OCI-LY7 (cell line): ENCODE results near the gene OR6K6.

Experiments used
- EZH2phosphoT487 ChIP-seq: fragments of 200-600 bp; sonication (generic); IDR thresholded peaks from 2 replicates; pipeline ENCODE4 v1.6.1; 2018; ENCODE audit warnings: low read depth, borderline replicate concordance, mild to moderate bottlenecking, mixed run types, antibody characterized with exemption, low read length, moderate library complexity, mixed read lengths
- TF ChIP-seq, protein P1 (sequence below): fragments of 200-600 bp; sonication (generic); conservative IDR thresholded peaks from 2 replicates; pipeline ENCODE4 v1.5.1; 2014; ENCODE audit warnings: mild to moderate bottlenecking, antibody characterized with exemption, low read length, moderate library complexity, mixed read lengths

DNA sequence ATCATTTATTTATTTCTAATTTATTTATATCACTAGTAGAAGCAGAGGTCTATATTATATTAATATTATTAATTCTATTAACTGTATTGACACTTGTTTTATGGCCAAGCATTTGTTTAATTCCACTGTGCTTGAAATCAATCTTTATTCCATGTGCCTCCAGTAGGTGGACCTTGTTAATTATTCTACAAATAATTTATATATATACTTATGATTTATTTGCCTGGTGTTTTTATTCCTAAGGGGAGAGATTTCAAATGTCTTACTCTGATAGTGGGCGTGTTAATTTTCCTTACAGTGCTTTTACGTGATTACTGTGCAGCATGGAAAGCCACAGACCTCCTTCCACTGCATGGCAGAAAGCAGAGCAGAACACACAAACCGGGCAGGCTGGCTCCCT lies 44.0 kb downstream of the OR6K6 start:
- TF ChIP-seq, protein P1, sequence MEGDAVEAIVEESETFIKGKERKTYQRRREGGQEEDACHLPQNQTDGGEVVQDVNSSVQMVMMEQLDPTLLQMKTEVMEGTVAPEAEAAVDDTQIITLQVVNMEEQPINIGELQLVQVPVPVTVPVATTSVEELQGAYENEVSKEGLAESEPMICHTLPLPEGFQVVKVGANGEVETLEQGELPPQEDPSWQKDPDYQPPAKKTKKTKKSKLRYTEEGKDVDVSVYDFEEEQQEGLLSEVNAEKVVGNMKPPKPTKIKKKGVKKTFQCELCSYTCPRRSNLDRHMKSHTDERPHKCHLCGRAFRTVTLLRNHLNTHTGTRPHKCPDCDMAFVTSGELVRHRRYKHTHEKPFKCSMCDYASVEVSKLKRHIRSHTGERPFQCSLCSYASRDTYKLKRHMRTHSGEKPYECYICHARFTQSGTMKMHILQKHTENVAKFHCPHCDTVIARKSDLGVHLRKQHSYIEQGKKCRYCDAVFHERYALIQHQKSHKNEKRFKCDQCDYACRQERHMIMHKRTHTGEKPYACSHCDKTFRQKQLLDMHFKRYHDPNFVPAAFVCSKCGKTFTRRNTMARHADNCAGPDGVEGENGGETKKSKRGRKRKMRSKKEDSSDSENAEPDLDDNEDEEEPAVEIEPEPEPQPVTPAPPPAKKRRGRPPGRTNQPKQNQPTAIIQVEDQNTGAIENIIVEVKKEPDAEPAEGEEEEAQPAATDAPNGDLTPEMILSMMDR, result peak; percentile 51; the same call in 1 of the 2 replicates
- TF ChIP-seq EZH2phosphoT487, result no peak
